Gastrocnemius medialis (tissue), 4 donors: Measurements from ENCODE around the gene TARP.

ENCODE experiments used
- CTCF ChIP-seq, 5 experiments: fragments of 450-650 bp in 3 of 5; fragments of 200-600 bp in 2 of 5; sonication (generic) in 2 of 5; IDR thresholded peaks in 4 of 5; conservative IDR thresholded peaks in 1 of 5; 1 replicate in 4 of 5; 2 replicates in 1 of 5; pipeline ENCODE4 v1.5.1; 2016 to 2019; ENCODE audit warnings: antibody characterized with exemption in 5 of 5, mild to moderate bottlenecking in 3 of 5, moderate library complexity in 3 of 5
- POLR2A ChIP-seq, 2 donors: fragments of 450-650 bp; IDR thresholded peaks; one replicate each; pipeline ENCODE4 v1.6.1; 2017; ENCODE audit warnings: antibody characterized with exemption in 2 of 2, mild to moderate bottlenecking in 2 of 2, moderate library complexity in 2 of 2

- TF ChIP-seq CTCF (IDR thresholded peaks at IDR 0.05 in 4 of 5, conservative IDR thresholded peaks at IDR 0.05 in 1 of 5) = no peak
- no peak for TF ChIP-seq POLR2A (IDR thresholded peaks at IDR 0.05)
Measured at GRCh38 chr7:38307640-38308039, 34.2 kb upstream of the TARP start.
